Measurements from ENCODE around the gene ZSWIM6. TPM values are rescaled to one million over a fixed set of nuclear protein-coding genes. Genes with fewer than 3 reads are reported as not detected.
"Not testable (repeated sequence)": the region's sequence is repeated elsewhere in the genome, so short reads cannot be mapped to it uniquely, and the experiment has no call there.

The ZSWIM6 gene
- total RNA-seq, 1 experiment from 2014 or later, result 4.7 TPM

- no peak for DNase-seq (ENCODE audit: low read depth, low spot score)
- in situ Hi-C loops (cut with HindIII; ENCODE audit: low pct_unique_long_range_greater_than_20kb, low sequenced_read_pairs), result no loop called here
Measured at GRCh38 chr5:61410811-61411210, 78.8 kb downstream of the ZSWIM6 start.

GRCh38 chr5:61412361-61412760 lies 80.3 kb downstream of the ZSWIM6 start:
- DNase-seq (ENCODE audit: low read depth, low spot score), result no peak
- in situ Hi-C loops (cut with HindIII; ENCODE audit: low pct_unique_long_range_greater_than_20kb, low sequenced_read_pairs), result no loop called here

GRCh38 chr5:61413205-61413604 lies 81.1 kb downstream of the ZSWIM6 start:
- DNase-seq (ENCODE audit: low read depth, low spot score); in situ Hi-C loops (cut with HindIII; ENCODE audit: low pct_unique_long_range_greater_than_20kb, low sequenced_read_pairs): not testable (repeated sequence)

- DNase-seq (ENCODE audit: low read depth, low spot score), result no peak
- in situ Hi-C loops (cut with HindIII; ENCODE audit: low pct_unique_long_range_greater_than_20kb, low sequenced_read_pairs), result no loop called here
Measured at GRCh38 chr5:61414806-61415205, 82.7 kb downstream of the ZSWIM6 start.

- no peak for DNase-seq (ENCODE audit: low read depth, low spot score)
- in situ Hi-C loops (cut with HindIII; ENCODE audit: low pct_unique_long_range_greater_than_20kb, low sequenced_read_pairs), result no loop called here
Measured at GRCh38 chr5:61416010-61416409, 84.0 kb downstream of the ZSWIM6 start.

GRCh38 chr5:61416420-61416819 lies 84.4 kb downstream of the ZSWIM6 start:
- DNase-seq (ENCODE audit: low read depth, low spot score), result no peak
- in situ Hi-C loops (cut with HindIII; ENCODE audit: low pct_unique_long_range_greater_than_20kb, low sequenced_read_pairs), result no loop called here

- in situ Hi-C loops (cut with HindIII; ENCODE audit: low pct_unique_long_range_greater_than_20kb, low sequenced_read_pairs), result no loop called here
- no peak for DNase-seq (ENCODE audit: low read depth, low spot score)
Measured at GRCh38 chr5:61417340-61417739, 85.3 kb downstream of the ZSWIM6 start.

- DNase-seq (ENCODE audit: low read depth, low spot score), result no peak
- in situ Hi-C loops (cut with HindIII; ENCODE audit: low pct_unique_long_range_greater_than_20kb, low sequenced_read_pairs), result no loop called here
Measured at GRCh38 chr5:61417851-61418250, 85.8 kb downstream of the ZSWIM6 start.

- in situ Hi-C loops (cut with HindIII; ENCODE audit: low pct_unique_long_range_greater_than_20kb, low sequenced_read_pairs), result no loop called here
- DNase-seq (ENCODE audit: low read depth, low spot score), result no peak
Measured at GRCh38 chr5:61419106-61419505, 87.0 kb downstream of the ZSWIM6 start.

GRCh38 chr5:61420016-61420415 lies 88.0 kb downstream of the ZSWIM6 start:
- no peak for DNase-seq (ENCODE audit: low read depth, low spot score)
- in situ Hi-C loops (cut with HindIII; ENCODE audit: low pct_unique_long_range_greater_than_20kb, low sequenced_read_pairs), result no loop called here

- DNase-seq (ENCODE audit: low read depth, low spot score); in situ Hi-C loops (cut with HindIII; ENCODE audit: low pct_unique_long_range_greater_than_20kb, low sequenced_read_pairs): not testable (repeated sequence)
Measured at GRCh38 chr5:61421262-61421661, 89.2 kb downstream of the ZSWIM6 start.

- in situ Hi-C loops (cut with HindIII; ENCODE audit: low pct_unique_long_range_greater_than_20kb, low sequenced_read_pairs), result no loop called here
- no peak for DNase-seq (ENCODE audit: low read depth, low spot score)
Measured at GRCh38 chr5:61423487-61424145, 91.6 kb downstream of the ZSWIM6 start.

- DNase-seq (ENCODE audit: low read depth, low spot score), result no peak
- in situ Hi-C loops (cut with HindIII; ENCODE audit: low pct_unique_long_range_greater_than_20kb, low sequenced_read_pairs), result no loop called here
Measured at GRCh38 chr5:61425918-61426317, 93.9 kb downstream of the ZSWIM6 start.

GRCh38 chr5:61429906-61430305 lies 97.8 kb downstream of the ZSWIM6 start:
- in situ Hi-C loops (cut with HindIII; ENCODE audit: low pct_unique_long_range_greater_than_20kb, low sequenced_read_pairs), result no loop called here
- DNase-seq (ENCODE audit: low read depth, low spot score), result peak; percentile 76

GRCh38 chr5:61431923-61432620 lies 100.0 kb downstream of the ZSWIM6 start:
- in situ Hi-C loops (cut with HindIII; ENCODE audit: low pct_unique_long_range_greater_than_20kb, low sequenced_read_pairs), result no loop called here
- DNase-seq (ENCODE audit: low read depth, low spot score), result peak; percentile 90

- in situ Hi-C loops (cut with HindIII; ENCODE audit: low pct_unique_long_range_greater_than_20kb, low sequenced_read_pairs), result no loop called here
- DNase-seq (ENCODE audit: low read depth, low spot score), result no peak
Measured at GRCh38 chr5:61435368-61435767, 103.3 kb downstream of the ZSWIM6 start.

- in situ Hi-C loops (cut with HindIII; ENCODE audit: low pct_unique_long_range_greater_than_20kb, low sequenced_read_pairs), result no loop called here
- DNase-seq (ENCODE audit: low read depth, low spot score), result no peak
Measured at GRCh38 chr5:61438298-61438970, 106.4 kb downstream of the ZSWIM6 start.

GRCh38 chr5:61440086-61440485 lies 108.0 kb downstream of the ZSWIM6 start:
- no peak for DNase-seq (ENCODE audit: low read depth, low spot score)
- in situ Hi-C loops (cut with HindIII; ENCODE audit: low pct_unique_long_range_greater_than_20kb, low sequenced_read_pairs), result no loop called here

GRCh38 chr5:61440596-61440995 lies 108.5 kb downstream of the ZSWIM6 start:
- in situ Hi-C loops (cut with HindIII; ENCODE audit: low pct_unique_long_range_greater_than_20kb, low sequenced_read_pairs), result no loop called here

More at GRCh38 chr5:61440596-61440995, 108.5 kb downstream of the ZSWIM6 start:
- no peak for DNase-seq (ENCODE audit: low read depth, low spot score)

All from SK-MEL-5 (cell line).